IMR-90 (cell line): ENCODE measurements around the gene PLPP4. TPM values are rescaled to one million over a fixed set of nuclear protein-coding genes. Genes with fewer than 3 reads are reported as not detected.

ENCODE experiments used
- ATAC-seq: fragments of 200-7000 bp; cut with Tn5 transposase; 2 replicates; pipeline ENCODE4 v1.9.1; 2020; ENCODE audit warnings: low read depth, mild to moderate bottlenecking, moderate library complexity
- BruUV-seq: library from RNA; stranded (reverse); fragments of 400-500 nt; replicated peaks from 2 replicates; lab custom pipeline; 2021; lab: Mats Ljungman, UMichigan
- CTCF ChIA-PET: fragments of 300-600 bp; formaldehyde crosslinking; extraction: SDS; loops from one replicate; lab custom pipeline; 2021; ENCODE audit warnings: antibody characterized with exemption; lab: Yijun Ruan, JAX
- POLR2A ChIA-PET: fragments of 300-600 bp; sonication (Branson Sonifier 250); formaldehyde crosslinking; loops from one replicate; lab custom pipeline; 2022; ENCODE audit warnings: antibody characterized with exemption; ENCODE audit not compliant: unreplicated experiment; lab: Charles Lee
- DNase-seq: peaks from one replicate; pipeline ENCODE4 v3.0.0; 2013
- H2AFZ ChIP-seq: replicated peaks from 2 replicates; pipeline ENCODE3; 2013; ENCODE audit warnings: low read length, mild to moderate bottlenecking; ENCODE audit not compliant: poor library complexity
- H2AK5ac ChIP-seq: 2 replicates; pipeline ENCODE4 v1.6.1; 2013; ENCODE audit warnings: low read depth, low read length, inconsistent platforms
- H2AK9ac ChIP-seq: replicated peaks from 2 replicates; pipeline ENCODE3; 2013; ENCODE audit warnings: mild to moderate bottlenecking, low read depth, low read length, moderate library complexity; ENCODE audit not compliant: poor library complexity
- H2BK120ac ChIP-seq: 2 replicates; pipeline ENCODE4 v1.6.1; 2013; ENCODE audit warnings: low read depth, low read length, inconsistent platforms
- H2BK15ac ChIP-seq: 3 replicates; pipeline ENCODE4 v1.6.1; 2013; ENCODE audit warnings: low read depth, low read length, inconsistent platforms
- H2BK20ac ChIP-seq: 2 replicates; pipeline ENCODE4 v1.6.1; 2013; ENCODE audit warnings: low read depth, mild to moderate bottlenecking, inconsistent platforms, low read length, moderate library complexity
- H2BK5ac ChIP-seq: 2 replicates; pipeline ENCODE4 v1.6.1; 2013; ENCODE audit warnings: mild to moderate bottlenecking, low read depth, low read length, inconsistent platforms; ENCODE audit not compliant: poor library complexity, severe bottlenecking
- H3K14ac ChIP-seq: replicated peaks from 2 replicates; pipeline ENCODE4 v1.6.1; 2013; ENCODE audit warnings: low read depth, low read length, inconsistent platforms
- H3K18ac ChIP-seq: 2 replicates; pipeline ENCODE4 v1.6.1; 2013; ENCODE audit warnings: low read depth, low read length, control low read depth
- H3K23ac ChIP-seq: 2 replicates; pipeline ENCODE4 v1.6.1; 2013; ENCODE audit warnings: low read depth, low read length, inconsistent platforms
- H3K27ac ChIP-seq: 2 replicates; pipeline ENCODE4 v1.5.1; 2013; ENCODE audit warnings: mild to moderate bottlenecking, control low read depth, low read length; ENCODE audit not compliant: insufficient read depth
- H3K27me3 ChIP-seq: 2 replicates; pipeline ENCODE4 v1.6.1; 2013; ENCODE audit warnings: low read length; ENCODE audit not compliant: control insufficient read depth, insufficient read depth
- H3K36me3 ChIP-seq: 2 replicates; pipeline ENCODE4 v1.6.1; 2013; ENCODE audit warnings: low read length, mixed read lengths; ENCODE audit not compliant: control insufficient read depth, insufficient read depth
- H3K4ac ChIP-seq: 2 replicates; pipeline ENCODE4 v1.6.1; 2013; ENCODE audit warnings: low read depth, low read length, inconsistent platforms
- H3K4me1 ChIP-seq: 2 replicates; pipeline ENCODE4 v1.6.1; 2013; ENCODE audit warnings: low read length, mixed read lengths; ENCODE audit not compliant: control insufficient read depth, insufficient read depth
- H3K4me2 ChIP-seq: 2 replicates; pipeline ENCODE4 v1.6.1; 2013; ENCODE audit warnings: low read depth, mild to moderate bottlenecking, control low read depth, low read length, moderate library complexity
- H3K4me3 ChIP-seq: 2 replicates; pipeline ENCODE4 v1.5.1; 2013; ENCODE audit warnings: low read depth, mild to moderate bottlenecking, control low read depth, low read length, moderate library complexity; ENCODE audit not compliant: insufficient read depth
- H3K56ac ChIP-seq: 2 replicates; pipeline ENCODE4 v1.6.1; 2013; ENCODE audit warnings: low read length, inconsistent platforms; ENCODE audit not compliant: insufficient read depth; ENCODE audit errors: extremely low read depth
- H3K79me1 ChIP-seq, 2 experiments: 2 replicates each; pipeline ENCODE4 v1.6.1; 2013; ENCODE audit warnings: low read length in 2 of 2, inconsistent platforms in 1 of 2, low read depth in 1 of 2
- H3K9ac ChIP-seq: 2 replicates; pipeline ENCODE4 v1.6.1; 2013; ENCODE audit warnings: low read depth, low read length, control low read depth
- H3K9me1 ChIP-seq: 2 replicates; pipeline ENCODE4 v1.6.1; 2013; ENCODE audit warnings: low read length, inconsistent platforms; ENCODE audit not compliant: insufficient read depth
- H3K9me3 ChIP-seq: 2 replicates; pipeline ENCODE4 v1.6.1; 2013; ENCODE audit warnings: low read length; ENCODE audit not compliant: control insufficient read depth, insufficient read depth
- H4K20me1 ChIP-seq: 2 replicates; pipeline ENCODE4 v1.6.1; 2013; ENCODE audit warnings: low read length, inconsistent platforms; ENCODE audit not compliant: insufficient read depth
- H4K5ac ChIP-seq: 2 replicates; pipeline ENCODE4 v1.6.1; 2013; ENCODE audit warnings: mild to moderate bottlenecking, low read depth, low read length, control low read depth
- H4K8ac ChIP-seq, 2 experiments: 2 replicates each; pipeline ENCODE4 v1.6.1; 2013; ENCODE audit warnings: low read depth in 2 of 2, low read length in 2 of 2, control low read depth in 1 of 2, inconsistent platforms in 1 of 2
- H4K91ac ChIP-seq: 2 replicates; pipeline ENCODE4 v1.6.1; 2013; ENCODE audit warnings: low read depth, low read length, inconsistent platforms; ENCODE audit not compliant: insufficient read depth
- BHLHE40 ChIP-seq: fragments of 150-350 bp; IDR thresholded peaks from 2 replicates; pipeline ENCODE4 v1.6.1; 2016; ENCODE audit warnings: mild to moderate bottlenecking, low read depth, low read length
- CEBPB ChIP-seq: IDR thresholded peaks from 2 replicates; pipeline ENCODE4 v1.6.1; 2012; ENCODE audit warnings: low read depth, low read length, improper control_type of control experiment
- CTCF ChIP-seq: conservative IDR thresholded peaks from 2 replicates; pipeline ENCODE4 v1.5.1; 2012; ENCODE audit warnings: mild to moderate bottlenecking, low read depth, low read length, improper control_type of control experiment
- ELK1 ChIP-seq: fragments of 150-350 bp; IDR thresholded peaks from 2 replicates; pipeline ENCODE4 v1.6.1; 2016; ENCODE audit warnings: low read depth, mild to moderate bottlenecking, low read length, moderate library complexity, borderline replicate concordance
- FOS ChIP-seq: fragments of 150-350 bp; IDR thresholded peaks from 2 replicates; pipeline ENCODE4 v1.6.1; 2016; ENCODE audit warnings: low read depth, low read length
- MAFK ChIP-seq: IDR thresholded peaks from 2 replicates; pipeline ENCODE4 v1.6.1; 2012; ENCODE audit warnings: low read depth, low read length, improper control_type of control experiment
- MAZ ChIP-seq: IDR thresholded peaks from 2 replicates; pipeline ENCODE4 v1.6.1; 2012; ENCODE audit warnings: low read depth, mild to moderate bottlenecking, low read length, improper control_type of control experiment, moderate library complexity, borderline replicate concordance
- MXI1 ChIP-seq: IDR thresholded peaks from 2 replicates; pipeline ENCODE4 v1.6.1; 2012; ENCODE audit warnings: low read depth, mild to moderate bottlenecking, low read length, moderate library complexity, borderline replicate concordance
- RCOR1 ChIP-seq: IDR thresholded peaks from 2 replicates; pipeline ENCODE4 v1.6.1; 2012; ENCODE audit warnings: mild to moderate bottlenecking, low read length, improper control_type of control experiment; ENCODE audit not compliant: insufficient replicate concordance
- SMC3 ChIP-seq: fragments of 150-350 bp; IDR thresholded peaks from 2 replicates; pipeline ENCODE4 v1.6.1; 2016; ENCODE audit warnings: low read depth, mild to moderate bottlenecking, antibody characterized with exemption, low read length, moderate library complexity
- USF2 ChIP-seq: fragments of 150-350 bp; IDR thresholded peaks from 2 replicates; pipeline ENCODE4 v1.6.1; 2017; ENCODE audit warnings: mild to moderate bottlenecking, antibody characterized with exemption, low read length, low read depth
- WGBS, 2 experiments: methylation state at CpG; one replicate each; pipeline versions ENCODE4 v1.1.5 to v1.1.7; 2013; ENCODE audit warnings: missing lambda C conversion rate in 2 of 2; ENCODE audit not compliant: insufficient read length in 1 of 2; ENCODE audit errors: extremely low coverage in 2 of 2; 5-methylcytosine and 5-hydroxymethylcytosine counted together
- dilution Hi-C: fragments of 300-500 bp; cut with HindIII; formaldehyde crosslinking; loops from one replicate; pipeline ENCODE4 v1.14.3; 2018; ENCODE audit warnings: low sequenced_read_pairs; ENCODE audit not compliant: unreplicated experiment
- in situ Hi-C: fragments of 300-500 bp; cut with MboI; formaldehyde crosslinking; loops from 3 replicates; pipeline ENCODE4 v1.14.3; 2019; ENCODE audit warnings: low sequenced_read_pairs, inconsistent platforms, mixed read lengths
- intact Hi-C: fragments of 100-400 bp; cut with micrococcal nuclease; formaldehyde crosslinking; loops from 2 replicates; pipeline ENCODE4 v1.10.0; 2022
- polyA plus RNA-seq, 3 experiments: library from polyadenylated mRNA; depleted of rRNA; stranded (reverse); fragments of >200 nt; gene quantifications; 2 replicates each; pipeline ENCODE4 v1.2.3, GENCODE V29; 2012; ENCODE audit warnings: low replicate concordance in 1 of 3
- total RNA-seq: library from RNA; depleted of rRNA; stranded (reverse); fragments of >200 nt; gene quantifications from 2 replicates; pipeline ENCODE4 v1.2.3, GENCODE V29; 2012

Gene PLPP4
- total and polyA plus RNA-seq, 2 of the 4 experiments (the other 2 are of a cell fraction): 0.18 to 0.60 TPM

GRCh38 chr10:120486671-120487205, 29.7 kb downstream of the PLPP4 start:
- no peak overlapping the region for H4K91ac ChIP-seq
- intact Hi-C loops: no loop called here

More at GRCh38 chr10:120486671-120487205, 29.7 kb downstream of the PLPP4 start:
- WGBS, 2 experiments: no CpG with 5 or more reads among the region's 6 CpGs
- Histone ChIP-seq H3K27ac (no peak overlapping the region), H3K79me1 (no peaks in the 10 kb centered on the region), H4K20me1 (no peaks in the 10 kb centered on the region), H3K9ac (no peak overlapping the region), H4K5ac (no peak overlapping the region), H4K8ac (no peak overlapping the region), H3K4me2 (no peak overlapping the region), H3K9me3 (peaks cover 19% of the 10 kb centered on the region), H3K4me3 (no peak overlapping the region), H2AFZ (no peak overlapping the region), H2BK120ac (no peak overlapping the region), H2BK5ac (no peak overlapping the region), H3K4me1 (no peaks in the 10 kb centered on the region), H3K56ac (no peak overlapping the region), H3K27me3 (no peaks in the 10 kb centered on the region), H3K9me1 (no peaks in the 10 kb centered on the region), H3K4ac (no peak overlapping the region), H2BK20ac (no peak overlapping the region), H2AK9ac (no peak overlapping the region), H3K36me3 (no peaks in the 10 kb centered on the region), H3K18ac (no peak overlapping the region), H3K14ac (no peak overlapping the region), H3K23ac (no peak overlapping the region), H2BK15ac (no peak overlapping the region), H2AK5ac (no peak overlapping the region)
- dilution Hi-C loops: no loop called here
- ATAC-seq (no peak), DNase-seq (no peak)
- ChIA-PET POLR2A (no interaction called here), CTCF (no interaction called here)
- in situ Hi-C loops: no loop called here
- BruUV-seq: no TSS peak
- no peak for TF ChIP-seq MXI1
- TF ChIP-seq FOS: no peak
- no peak for TF ChIP-seq RCOR1
- TF ChIP-seq ELK1: no peak
- no peak for TF ChIP-seq CTCF
- no peak for TF ChIP-seq BHLHE40
- TF ChIP-seq SMC3: no peak
- no peak for TF ChIP-seq MAFK
- TF ChIP-seq MAZ: no peak
- no peak for TF ChIP-seq CEBPB
- TF ChIP-seq USF2: no peak
